ENCODE data around the gene IL4.
"Not testable (repeated sequence)": the region's sequence is repeated elsewhere in the genome, so short reads cannot be mapped to it uniquely, and the experiment has no call there.

IL4 gene

GRCh38 chr5:132673939-132674630 lies at the start of gene IL4:
Gene IL4, plus strand, starts transcription at chr5:132673989. Its CDS starts 62 bp downstream, at chr5:132674051.
- H3K4me3 ChIP-seq (ENCODE audit: low read depth, low read length) = no peak within 1 kb of the TSS
- in situ Hi-C loops (cut with HindIII; ENCODE audit: low sequenced_read_pairs) = no loop called here
- TF ChIP-seq CTCF (IDR thresholded peaks at IDR 0.05; ENCODE audit: low read depth, low read length) = no peak
- DNase-seq (ENCODE audit: low read depth, low spot score) = no peak

- no peak for TF ChIP-seq CTCF (IDR thresholded peaks at IDR 0.05; ENCODE audit: low read depth, low read length)
- in situ Hi-C loops (cut with HindIII; ENCODE audit: low sequenced_read_pairs) = no loop called here
- no peak overlapping the region for H3K4me3 ChIP-seq (ENCODE audit: low read depth, low read length)
- DNase-seq (ENCODE audit: low read depth, low spot score) = no peak
Observed at GRCh38 chr5:132627470-132627869, 46.3 kb upstream of the IL4 start.

- no peak for TF ChIP-seq CTCF (IDR thresholded peaks at IDR 0.05; ENCODE audit: low read depth, low read length)
- no peak for DNase-seq (ENCODE audit: low read depth, low spot score)
Observed at GRCh38 chr5:132628814-132629213, 45.0 kb upstream of the IL4 start.

GRCh38 chr5:132629230-132629944 lies 44.4 kb upstream of the IL4 start:
- DNase-seq (ENCODE audit: low read depth, low spot score) = no peak
- TF ChIP-seq CTCF (IDR thresholded peaks at IDR 0.05; ENCODE audit: low read depth, low read length) = no peak
- no peak overlapping the region for H3K4me3 ChIP-seq (ENCODE audit: low read depth, low read length)
- in situ Hi-C loops (cut with HindIII; ENCODE audit: low sequenced_read_pairs) = no loop called here

More at GRCh38 chr5:132628814-132629213, 45.0 kb upstream of the IL4 start:
- in situ Hi-C loops (cut with HindIII; ENCODE audit: low sequenced_read_pairs) = no loop called here
- H3K4me3 ChIP-seq (ENCODE audit: low read depth, low read length) = no peak overlapping the region

GRCh38 chr5:132633587-132633986 lies 40.2 kb upstream of the IL4 start:
- H3K4me3 ChIP-seq (ENCODE audit: low read depth, low read length); in situ Hi-C loops (cut with HindIII; ENCODE audit: low sequenced_read_pairs); DNase-seq (ENCODE audit: low read depth, low spot score): not testable (repeated sequence)

GRCh38 chr5:132635873-132636272 lies 37.9 kb upstream of the IL4 start:
- no peak overlapping the region for H3K4me3 ChIP-seq (ENCODE audit: low read depth, low read length)
- no peak for DNase-seq (ENCODE audit: low read depth, low spot score)
- in situ Hi-C loops (cut with HindIII; ENCODE audit: low sequenced_read_pairs) = no loop called here
- TF ChIP-seq CTCF (IDR thresholded peaks at IDR 0.05; ENCODE audit: low read depth, low read length) = no peak

GRCh38 chr5:132637241-132637640 lies 36.5 kb upstream of the IL4 start:
- H3K4me3 ChIP-seq (ENCODE audit: low read depth, low read length) = no peak overlapping the region
- TF ChIP-seq CTCF (IDR thresholded peaks at IDR 0.05; ENCODE audit: low read depth, low read length) = no peak
- in situ Hi-C loops (cut with HindIII; ENCODE audit: low sequenced_read_pairs) = no loop called here
- DNase-seq (ENCODE audit: low read depth, low spot score) = no peak

Measured in astrocyte of the spinal cord (primary cell).